HTR-8/SVneo (cell line): Measurements from ENCODE around the gene PSMC6.
"Not testable (repeated sequence)": the region's sequence is repeated elsewhere in the genome, so short reads cannot be mapped to it uniquely, and the experiment has no call there.

Experiments used
- DNase-seq: peaks from one replicate; pipeline ENCODE4 v3.0.0; 2011; ENCODE audit warnings: low spot score, mixed read lengths; ENCODE audit not compliant: insufficient read length
- FAIRE-seq: peaks from 2 replicates; lab custom pipeline; 2011; peaks lifted over from hg19 to GRCh38; lab: Jason Lieb, UNC

Gene PSMC6

GRCh38 chr14:52711666-52712065 is 4.7 kb downstream of the PSMC6 start:
- FAIRE-seq: no peak

GRCh38 chr14:52716155-52716554 is 9.2 kb downstream of the PSMC6 start:
- FAIRE-seq: no peak
- no peak for DNase-seq

More at GRCh38 chr14:52711666-52712065, 4.7 kb downstream of the PSMC6 start:
- DNase-seq: no peak

- FAIRE-seq (peak; percentile 68), DNase-seq (no peak)
Measured at GRCh38 chr14:52723514-52724359, 16.7 kb downstream of the PSMC6 start.

GRCh38 chr14:52724360-52724644 is 17.3 kb downstream of the PSMC6 start:
- peak; percentile 16 for FAIRE-seq
- DNase-seq: no peak

- DNase-seq, FAIRE-seq: not testable (repeated sequence)
Measured at GRCh38 chr14:52727509-52727908, 20.5 kb downstream of the PSMC6 start.

- DNase-seq, FAIRE-seq: not testable (repeated sequence)
Measured at GRCh38 chr14:52729035-52729434, 22.0 kb downstream of the PSMC6 start.

- no peak for FAIRE-seq
- DNase-seq: no peak
Measured at GRCh38 chr14:52729585-52729924, 22.6 kb downstream of the PSMC6 start.

- FAIRE-seq: peak; percentile 100
Measured at GRCh38 chr14:52729925-52730708, 23.1 kb downstream of the PSMC6 start, which contains the start of gene STYX. Gene STYX (plus strand): TSS chr14:52730166. CDS start chr14:52730475, 309 bp downstream.

GRCh38 chr14:52730709-52731111 is 23.7 kb downstream of the PSMC6 start:
- FAIRE-seq: no peak

More at GRCh38 chr14:52729925-52730708, 23.1 kb downstream of the PSMC6 start, which contains the start of gene STYX:
- DNase-seq: peak; percentile 97

GRCh38 chr14:52733824-52734223 is 26.8 kb downstream of the PSMC6 start:
- no peak for DNase-seq
- peak; percentile 58 for FAIRE-seq

More at GRCh38 chr14:52730709-52731111, 23.7 kb downstream of the PSMC6 start:
- DNase-seq: no peak

GRCh38 chr14:52735921-52736489 is 29.0 kb downstream of the PSMC6 start:
- DNase-seq: no peak
- FAIRE-seq: no peak

- no peak for DNase-seq
- FAIRE-seq: peak; percentile 9
Measured at GRCh38 chr14:52738409-52738808, 31.4 kb downstream of the PSMC6 start.

- DNase-seq (no peak), FAIRE-seq (no peak)
Measured at GRCh38 chr14:52740751-52741150, 33.8 kb downstream of the PSMC6 start.

- no peak for DNase-seq
- peak; percentile 60 for FAIRE-seq
Measured at GRCh38 chr14:52741865-52742264, 34.9 kb downstream of the PSMC6 start.

- DNase-seq (no peak), FAIRE-seq (peak; percentile 44)
Measured at GRCh38 chr14:52748647-52749292, 41.8 kb downstream of the PSMC6 start.

GRCh38 chr14:52755607-52756316 is 48.8 kb downstream of the PSMC6 start:
- FAIRE-seq: no peak
- DNase-seq: no peak

- no peak for FAIRE-seq
- DNase-seq: no peak
Measured at GRCh38 chr14:52759145-52759544, 52.1 kb downstream of the PSMC6 start.

- FAIRE-seq, DNase-seq: not testable (repeated sequence)
Measured at GRCh38 chr14:52762923-52763322, 55.9 kb downstream of the PSMC6 start.

GRCh38 chr14:52767058-52767833 is 60.2 kb downstream of the PSMC6 start:
- FAIRE-seq: peak; percentile 13

More at GRCh38 chr14:52767058-52767833, 60.2 kb downstream of the PSMC6 start:
- DNase-seq: no peak
